DND-41 (cell line): ENCODE data around the gene RBM20.

Experiments
- ATAC-seq: fragments of 200-7000 bp; cut with Tn5 transposase; 3 replicates; pipeline ENCODE4 v1.9.1; 2021; ENCODE audit warnings: low read depth; ENCODE audit not compliant: insufficient read depth
- DNase-seq: peaks from one replicate; pipeline ENCODE4 v3.0.0-alpha.2; 2020
- H2AFZ ChIP-seq: 2 replicates; pipeline ENCODE4 v1.6.0; 2012; ENCODE audit warnings: low read depth, low read length
- H3K27ac ChIP-seq: 2 replicates; pipeline ENCODE4 v1.5.1; 2012; ENCODE audit warnings: low read length, inconsistent platforms
- H3K27me3 ChIP-seq: fragments of 200-600 bp; sonication (generic); 2 replicates; pipeline ENCODE4 v1.6.0; 2012; ENCODE audit warnings: low read length, mild to moderate bottlenecking, inconsistent platforms; ENCODE audit not compliant: insufficient read depth, poor library complexity
- H3K36me3 ChIP-seq: 2 replicates; pipeline ENCODE4 v1.5.1; 2012; ENCODE audit warnings: low read length, inconsistent platforms; ENCODE audit not compliant: insufficient read depth
- H3K4me1 ChIP-seq: 2 replicates; pipeline ENCODE4 v1.5.1; 2012; ENCODE audit warnings: mild to moderate bottlenecking, low read length; ENCODE audit not compliant: insufficient read depth
- H3K4me2 ChIP-seq: 2 replicates; pipeline ENCODE4 v1.6.0; 2012; ENCODE audit warnings: mild to moderate bottlenecking, moderate library complexity, low read length, inconsistent platforms; ENCODE audit not compliant: insufficient read depth
- H3K4me3 ChIP-seq, 2 experiments: fragments of 200-600 bp in 1 of 2; shearing (Covaris generic) in 1 of 2; 2 replicates each; pipeline ENCODE4 v1.5.1; 2012 to 2016; ENCODE audit warnings: inconsistent platforms in 2 of 2, low read length in 2 of 2, mild to moderate bottlenecking in 2 of 2, low read depth in 1 of 2, moderate library complexity in 1 of 2
- H3K79me2 ChIP-seq: 2 replicates; pipeline ENCODE4 v1.6.0; 2012; ENCODE audit warnings: low read length, inconsistent platforms; ENCODE audit not compliant: insufficient read depth
- H3K9ac ChIP-seq: 2 replicates; pipeline ENCODE4 v1.6.0; 2012; ENCODE audit warnings: low read depth, mild to moderate bottlenecking, inconsistent platforms, low read length, moderate library complexity
- H3K9me3 ChIP-seq: 2 replicates; pipeline ENCODE4 v1.5.1; 2012; ENCODE audit warnings: low read length, moderate library complexity, mild to moderate bottlenecking, inconsistent platforms; ENCODE audit not compliant: insufficient read depth, severe bottlenecking
- H4K20me1 ChIP-seq: 2 replicates; pipeline ENCODE4 v1.6.0; 2012; ENCODE audit warnings: low read length; ENCODE audit not compliant: insufficient read depth
- EZH2 ChIP-seq: IDR thresholded peaks from 3 replicates; pipeline ENCODE4 v1.6.1; 2012; ENCODE audit warnings: borderline replicate concordance, low read depth, mild to moderate bottlenecking, moderate library complexity, low read length, inconsistent platforms; ENCODE audit not compliant: severe bottlenecking
- TF ChIP-seq, protein P1 (sequence below): IDR thresholded peaks from 2 replicates; pipeline ENCODE4 v1.5.1; 2012; ENCODE audit warnings: borderline replicate concordance, low read length, moderate library complexity, mild to moderate bottlenecking; ENCODE audit not compliant: poor library complexity, severe bottlenecking; ENCODE audit errors: extremely low read depth

Gene RBM20

DNA sequence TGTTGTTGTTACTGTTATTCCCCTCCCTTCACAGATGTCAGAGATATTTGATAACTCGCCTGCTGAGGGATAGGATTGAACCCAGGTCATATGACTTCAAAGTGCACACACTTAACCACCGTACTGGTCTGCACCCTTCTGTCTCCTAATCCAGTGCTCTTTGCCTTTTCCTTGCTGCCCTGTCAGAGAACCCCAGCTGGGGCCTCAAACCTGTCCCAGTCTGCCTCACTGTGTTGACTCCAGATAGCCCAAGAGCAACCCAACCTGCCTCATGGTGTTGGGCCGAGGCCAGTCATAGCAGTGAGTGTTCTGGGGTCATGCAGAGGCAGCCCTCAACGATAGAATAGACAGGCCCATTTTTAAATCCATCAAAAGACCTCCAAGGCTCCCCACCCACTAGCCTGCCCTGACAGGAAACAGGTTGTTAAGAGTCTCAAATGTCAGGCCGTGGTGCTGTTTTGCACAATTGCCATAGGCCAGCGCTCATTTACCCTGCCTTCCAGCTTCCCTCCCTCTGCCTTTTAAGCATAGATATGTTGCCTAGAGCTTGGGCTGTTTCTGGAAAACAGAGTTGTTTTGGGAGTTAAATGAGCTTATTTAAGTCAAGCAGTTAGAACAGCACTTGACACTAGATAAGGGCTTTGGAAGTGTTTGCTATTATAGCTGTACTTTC is 190.6 kb downstream of the RBM20 start:
- ATAC-seq (peak; percentile 84), DNase-seq (peak; percentile 25)

DNA sequence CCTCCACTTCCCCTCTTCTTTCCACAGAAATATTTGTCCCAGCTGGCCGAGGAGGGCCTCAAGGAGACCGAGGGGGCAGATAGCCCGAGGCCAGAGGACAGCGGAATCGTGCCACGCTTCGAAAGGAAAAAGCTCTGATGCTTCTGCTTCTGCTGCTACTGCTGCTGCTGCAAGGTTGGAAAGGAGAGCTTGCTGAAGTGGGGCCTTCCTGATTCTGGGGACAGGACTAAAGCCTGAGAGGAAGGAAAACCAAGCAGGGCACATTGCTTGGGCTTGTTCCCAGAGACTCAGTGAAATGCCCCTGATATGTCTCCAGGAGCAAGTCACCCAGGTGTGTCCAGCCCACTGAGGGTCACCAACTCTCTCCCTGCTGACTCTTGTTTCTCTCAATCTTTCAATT is 191.7 kb downstream of the RBM20 start:
- no peaks in the 10 kb centered on the region for H4K20me1 ChIP-seq
- H3K36me3 ChIP-seq, result no peaks in the 10 kb centered on the region
- no peak overlapping the region for H3K9ac ChIP-seq
- no peak overlapping the region for H3K4me2 ChIP-seq
- no peak overlapping the region for H3K27ac ChIP-seq
- DNase-seq, result no peak
- ATAC-seq, result no peak
- no peak overlapping the region for H3K4me3 ChIP-seq
- peaks cover 8% of the 10 kb centered on the region for H3K4me1 ChIP-seq
- H3K79me2 ChIP-seq, result no peaks in the 10 kb centered on the region
- H3K27me3 ChIP-seq, result peaks cover 4% of the 10 kb centered on the region
- TF ChIP-seq, protein P1, sequence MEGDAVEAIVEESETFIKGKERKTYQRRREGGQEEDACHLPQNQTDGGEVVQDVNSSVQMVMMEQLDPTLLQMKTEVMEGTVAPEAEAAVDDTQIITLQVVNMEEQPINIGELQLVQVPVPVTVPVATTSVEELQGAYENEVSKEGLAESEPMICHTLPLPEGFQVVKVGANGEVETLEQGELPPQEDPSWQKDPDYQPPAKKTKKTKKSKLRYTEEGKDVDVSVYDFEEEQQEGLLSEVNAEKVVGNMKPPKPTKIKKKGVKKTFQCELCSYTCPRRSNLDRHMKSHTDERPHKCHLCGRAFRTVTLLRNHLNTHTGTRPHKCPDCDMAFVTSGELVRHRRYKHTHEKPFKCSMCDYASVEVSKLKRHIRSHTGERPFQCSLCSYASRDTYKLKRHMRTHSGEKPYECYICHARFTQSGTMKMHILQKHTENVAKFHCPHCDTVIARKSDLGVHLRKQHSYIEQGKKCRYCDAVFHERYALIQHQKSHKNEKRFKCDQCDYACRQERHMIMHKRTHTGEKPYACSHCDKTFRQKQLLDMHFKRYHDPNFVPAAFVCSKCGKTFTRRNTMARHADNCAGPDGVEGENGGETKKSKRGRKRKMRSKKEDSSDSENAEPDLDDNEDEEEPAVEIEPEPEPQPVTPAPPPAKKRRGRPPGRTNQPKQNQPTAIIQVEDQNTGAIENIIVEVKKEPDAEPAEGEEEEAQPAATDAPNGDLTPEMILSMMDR, result no peak
- TF ChIP-seq EZH2, result no peak
- no peaks in the 10 kb centered on the region for H3K9me3 ChIP-seq
- H2AFZ ChIP-seq, result no peak overlapping the region

More for the DNA sequence above, 190.6 kb downstream of the RBM20 start:
- Histone ChIP-seq H3K4me3 (no peak overlapping the region), H3K4me1 (peaks cover 8% of the 10 kb centered on the region), H3K79me2 (no peaks in the 10 kb centered on the region), H3K4me2 (no peak overlapping the region), H4K20me1 (no peaks in the 10 kb centered on the region), H3K27ac (no peak overlapping the region), H3K9me3 (no peaks in the 10 kb centered on the region), H2AFZ (peak overlapping the region; percentile 44), H3K9ac (no peak overlapping the region), H3K36me3 (no peaks in the 10 kb centered on the region), H3K27me3 (peaks cover 4% of the 10 kb centered on the region)
- TF ChIP-seq EZH2, result no peak
- TF ChIP-seq, protein P1, result no peak

DNA sequence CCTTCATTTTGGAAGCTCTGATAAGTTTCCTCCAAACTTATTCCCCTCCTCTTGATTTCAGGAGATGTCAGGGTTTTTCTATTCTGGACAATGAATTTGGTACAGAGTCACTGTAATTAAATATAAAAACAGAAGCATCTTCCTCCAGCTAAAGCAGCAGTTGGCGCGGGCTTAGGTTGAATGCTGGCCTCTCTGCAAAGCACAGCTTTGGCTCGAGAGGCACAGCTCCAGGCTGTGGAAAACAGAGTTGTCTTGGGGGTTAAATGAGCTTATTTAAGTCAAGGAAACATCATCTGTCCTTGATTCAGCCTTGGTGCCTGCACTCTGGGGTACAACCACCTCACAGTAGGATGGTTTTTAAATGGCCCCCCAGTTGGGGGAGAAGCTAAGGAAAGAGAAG is 192.6 kb downstream of the RBM20 start:
- ATAC-seq (no peak), DNase-seq (no peak)
- H2AFZ ChIP-seq, result no peak overlapping the region
- H3K27me3 ChIP-seq, result peaks cover 4% of the 10 kb centered on the region
- TF ChIP-seq EZH2, result no peak
- TF ChIP-seq, protein P1, result no peak
- H4K20me1 ChIP-seq, result no peaks in the 10 kb centered on the region; the same call in 1 of the 2 replicates
- H3K4me3 ChIP-seq, result no peak overlapping the region
- H3K4me2 ChIP-seq, result no peak overlapping the region
- H3K9ac ChIP-seq, result no peak overlapping the region
- peaks cover 8% of the 10 kb centered on the region for H3K4me1 ChIP-seq
- no peaks in the 10 kb centered on the region for H3K9me3 ChIP-seq
- no peak overlapping the region for H3K27ac ChIP-seq
- H3K36me3 ChIP-seq, result no peaks in the 10 kb centered on the region
- H3K79me2 ChIP-seq, result no peaks in the 10 kb centered on the region
